H1 (cell line): ENCODE data around the gene CAPN10. TPM values are rescaled to one million over a fixed set of nuclear protein-coding genes. Genes with fewer than 3 reads are reported as not detected.

Source experiments
- CTCF ChIA-PET: fragments of 300-600 bp; sonication (Branson Sonifier 250); formaldehyde crosslinking; loops from one replicate; lab custom pipeline; 2021; ENCODE audit not compliant: partially characterized antibody; lab: Charles Lee
- POLR2A ChIA-PET: fragments of 300-600 bp; sonication (Branson Sonifier 250); formaldehyde crosslinking; loops from one replicate; lab custom pipeline; 2021; ENCODE audit warnings: inconsistent platforms; ENCODE audit not compliant: partially characterized antibody; lab: Charles Lee
- DNase-seq, 2 experiments: peaks; one replicate each; pipeline versions ENCODE4 v3.0.0 to v3.0.0-alpha.2; 2010 to 2022; ENCODE audit warnings: low spot score in 2 of 2, low read depth in 1 of 2, mixed read lengths in 1 of 2
- FAIRE-seq: peaks from 2 replicates; lab custom pipeline; 2011; peaks lifted over from hg19 to GRCh38; lab: Jason Lieb, UNC
- H2AFZ ChIP-seq: 2 replicates; pipeline ENCODE4 v1.8.1; 2012; ENCODE audit warnings: low read length, inconsistent platforms
- H2AK5ac ChIP-seq: 2 replicates; pipeline ENCODE4 v1.6.1; 2013; ENCODE audit warnings: low read depth, low read length
- H2BK120ac ChIP-seq: replicated peaks from 2 replicates; pipeline ENCODE3; 2013; ENCODE audit warnings: low read depth, low read length, inconsistent platforms
- H2BK12ac ChIP-seq: 2 replicates; pipeline ENCODE4 v1.6.1; 2013; ENCODE audit warnings: low read depth, low read length
- H2BK15ac ChIP-seq: 2 replicates; pipeline ENCODE4 v1.6.1; 2013; ENCODE audit warnings: low read length
- H2BK20ac ChIP-seq: 2 replicates; pipeline ENCODE4 v1.6.1; 2013; ENCODE audit warnings: low read length
- H2BK5ac ChIP-seq: 2 replicates; pipeline ENCODE4 v1.6.1; 2013; ENCODE audit warnings: low read depth, low read length
- H3K14ac ChIP-seq: 2 replicates; pipeline ENCODE4 v1.6.1; 2013; ENCODE audit warnings: inconsistent platforms; ENCODE audit not compliant: insufficient read length
- H3K18ac ChIP-seq: 2 replicates; pipeline ENCODE4 v1.6.1; 2013; ENCODE audit warnings: low read length; ENCODE audit errors: extremely low read depth
- H3K23ac ChIP-seq: 2 replicates; pipeline ENCODE4 v1.6.1; 2013; ENCODE audit warnings: inconsistent platforms; ENCODE audit not compliant: insufficient read length
- H3K23me2 ChIP-seq: 2 replicates; pipeline ENCODE4 v1.6.1; 2013; ENCODE audit warnings: low read depth, low read length
- H3K27ac ChIP-seq: 2 replicates; pipeline ENCODE4 v1.6.1; 2011; ENCODE audit warnings: low read depth, low read length, inconsistent platforms
- H3K27me3 ChIP-seq, 4 experiments: replicated peaks in 1 of 4; 1 replicate in 1 of 4; 2 replicates in 3 of 4; pipeline versions ENCODE4 v1.6.1 to v1.8.1; 2011 to 2013; ENCODE audit warnings: low read length in 3 of 4, mild to moderate bottlenecking in 3 of 4, inconsistent platforms in 2 of 4, mixed read lengths in 2 of 4, moderate library complexity in 1 of 4; ENCODE audit not compliant: control insufficient read depth in 3 of 4, insufficient read depth in 3 of 4; ENCODE audit errors: extremely low read depth in 1 of 4
- H3K36me3 ChIP-seq, 4 experiments: 2 replicates each; pipeline versions ENCODE4 v1.6.1 to v1.8.1; 2011 to 2013; ENCODE audit warnings: mild to moderate bottlenecking in 4 of 4, low read length in 3 of 4, moderate library complexity in 2 of 4, control low read depth in 1 of 4, inconsistent platforms in 1 of 4; ENCODE audit not compliant: insufficient read depth in 4 of 4, control insufficient read depth in 2 of 4
- H3K4ac ChIP-seq: replicated peaks from 2 replicates; pipeline ENCODE3; 2013; ENCODE audit warnings: low read length, low read depth, mixed read lengths, inconsistent platforms; ENCODE audit not compliant: insufficient read length
- H3K4me1 ChIP-seq, 4 experiments: replicated peaks in 1 of 4; 1 replicate in 1 of 4; 2 replicates in 3 of 4; pipeline versions ENCODE4 v1.6.1 to v1.8.1; 2011 to 2013; ENCODE audit warnings: low read length in 3 of 4, inconsistent platforms in 2 of 4, mixed read lengths in 1 of 4; ENCODE audit not compliant: insufficient read depth in 4 of 4, control insufficient read depth in 3 of 4
- H3K4me2 ChIP-seq, 2 experiments: 2 replicates each; pipeline versions ENCODE4 v1.6.1 to v1.8.1; 2011 to 2013; ENCODE audit warnings: low read depth in 2 of 2, low read length in 2 of 2, control low read depth in 1 of 2, inconsistent platforms in 1 of 2, mild to moderate bottlenecking in 1 of 2; ENCODE audit not compliant: insufficient read depth in 1 of 2
- H3K4me3 ChIP-seq, 4 experiments: fragments of 200-600, 300-600 bp in 1 of 4; sonication (generic), shearing (Covaris generic), sonication (Bioruptor Twin) in 1 of 4; 2 replicates each; pipeline versions ENCODE4 v1.5.1 to v1.8.1; 2011 to 2016; ENCODE audit warnings: low read length in 4 of 4, low read depth in 3 of 4, control low read depth in 2 of 4, inconsistent platforms in 2 of 4, mild to moderate bottlenecking in 2 of 4, mixed read lengths in 1 of 4, moderate library complexity in 1 of 4; ENCODE audit not compliant: insufficient read depth in 2 of 4; ENCODE audit errors: extremely low read depth in 1 of 4
- H3K56ac ChIP-seq: replicated peaks from 2 replicates; pipeline ENCODE3; 2013; ENCODE audit warnings: low read depth, mild to moderate bottlenecking, mixed read lengths, low read length, inconsistent platforms; ENCODE audit not compliant: insufficient read length
- H3K79me1 ChIP-seq: 2 replicates; pipeline ENCODE4 v1.6.1; 2013; ENCODE audit warnings: low read depth, low read length, control low read depth
- H3K79me2 ChIP-seq, 2 experiments: 2 replicates each; pipeline versions ENCODE4 v1.6.1 to v1.8.1; 2012 to 2013; ENCODE audit warnings: low read length in 2 of 2, mild to moderate bottlenecking in 2 of 2, inconsistent platforms in 1 of 2; ENCODE audit not compliant: insufficient read depth in 2 of 2, control insufficient read depth in 1 of 2
- H3K9ac ChIP-seq, 4 experiments: replicated peaks in 1 of 4; 1 replicate in 1 of 4; 2 replicates in 3 of 4; pipeline versions ENCODE4 v1.6.1 to v1.8.1; 2011 to 2013; ENCODE audit warnings: low read depth in 3 of 4, low read length in 3 of 4, control low read depth in 2 of 4, mild to moderate bottlenecking in 2 of 4, moderate library complexity in 2 of 4, inconsistent platforms in 1 of 4; ENCODE audit errors: extremely low read depth in 1 of 4
- H3K9me3 ChIP-seq, 2 experiments: 2 replicates each; pipeline versions ENCODE4 v1.6.1 to v1.8.1; 2012 to 2013; ENCODE audit warnings: mild to moderate bottlenecking in 2 of 2, moderate library complexity in 2 of 2, control low read depth in 1 of 2, inconsistent platforms in 1 of 2, low read depth in 1 of 2, low read length in 1 of 2, mixed read lengths in 1 of 2; ENCODE audit not compliant: insufficient read depth in 2 of 2
- H4K20me1 ChIP-seq, 2 experiments: replicated peaks in 1 of 2; 2 replicates each; pipeline versions ENCODE3 to v1.8.1; 2011 to 2013; ENCODE audit warnings: inconsistent platforms in 2 of 2, low read length in 2 of 2, mild to moderate bottlenecking in 1 of 2; ENCODE audit not compliant: insufficient read depth in 2 of 2, control insufficient read depth in 1 of 2
- H4K5ac ChIP-seq: 2 replicates; pipeline ENCODE4 v1.6.1; 2013; ENCODE audit warnings: low read length, low read depth, mixed read lengths, inconsistent platforms; ENCODE audit not compliant: insufficient read length
- H4K8ac ChIP-seq: 2 replicates; pipeline ENCODE4 v1.8.0; 2013; ENCODE audit warnings: mild to moderate bottlenecking, moderate library complexity, low read length, inconsistent platforms; ENCODE audit not compliant: insufficient read depth; ENCODE audit errors: extremely low read depth
- H4K91ac ChIP-seq: replicated peaks from 2 replicates; pipeline ENCODE3; 2013; ENCODE audit warnings: low read length, mixed read lengths, inconsistent platforms; ENCODE audit not compliant: insufficient read length
- ASH2L ChIP-seq: fragments of 200-600, 300-600 bp; sonication (generic); IDR thresholded peaks from one replicate; pipeline ENCODE4 v1.7.1; 2017; ENCODE audit warnings: low read length
- BCL11A ChIP-seq, 2 experiments: IDR thresholded peaks; one replicate each; pipeline ENCODE4 v1.6.1; 2011; ENCODE audit warnings: low read depth in 2 of 2, low read length in 2 of 2, mild to moderate bottlenecking in 2 of 2
- GTF2F1 ChIP-seq: IDR thresholded peaks from 2 replicates; pipeline ENCODE4 v1.6.1; 2012; ENCODE audit warnings: low read depth, low read length, improper control_type of control experiment, borderline replicate concordance
- HDAC2 ChIP-seq, 2 experiments: fragments of 300-600 bp in 1 of 2; sonication (generic) in 1 of 2; IDR thresholded peaks; 2 replicates each; pipeline ENCODE4 v1.6.1; 2011 to 2012; ENCODE audit warnings: low read depth in 2 of 2, low read length in 2 of 2, mild to moderate bottlenecking in 2 of 2, moderate library complexity in 2 of 2, borderline replicate concordance in 1 of 2, inconsistent platforms in 1 of 2
- NRF1 ChIP-seq: IDR thresholded peaks from 2 replicates; pipeline ENCODE4 v1.6.1; 2011; ENCODE audit warnings: mild to moderate bottlenecking, low read depth, low read length, improper control_type of control experiment
- RBBP5 ChIP-seq: IDR thresholded peaks from 2 replicates; pipeline ENCODE4 v1.7.1; 2012; ENCODE audit warnings: low read depth, mild to moderate bottlenecking, inconsistent platforms, low read length, moderate library complexity, borderline replicate concordance
- SIRT6 ChIP-seq: IDR thresholded peaks from one replicate; pipeline ENCODE4 v1.7.1; 2012; ENCODE audit warnings: low read length, inconsistent platforms
- TAF7 ChIP-seq: optimal IDR thresholded peaks from 2 replicates; pipeline ENCODE3; 2011; ENCODE audit warnings: low read depth, mild to moderate bottlenecking, inconsistent platforms, low read length, moderate library complexity, borderline replicate concordance
- ZNF274 ChIP-seq: IDR thresholded peaks from 2 replicates; pipeline ENCODE4 v1.7.0; 2012; ENCODE audit warnings: low read length, borderline replicate concordance; ENCODE audit errors: extremely low read depth
- WGBS, 2 experiments: shearing (Covaris generic) in 1 of 2; methylation state at CpG; one replicate each; pipeline versions ENCODE4 v1.1.6 to v1.1.7; 2013 to 2015; ENCODE audit warnings: low lambda C conversion rate in 2 of 2, mixed read lengths in 2 of 2, inconsistent platforms in 1 of 2, low coverage in 1 of 2, missing lambda C conversion rate in 1 of 2; ENCODE audit not compliant: insufficient replicate concordance in 2 of 2, insufficient coverage in 1 of 2, insufficient read length in 1 of 2; ENCODE audit errors: extremely low coverage in 1 of 2, missing lambda C conversion rate in 1 of 2; 5-methylcytosine and 5-hydroxymethylcytosine counted together
- polyA plus RNA-seq, 7 experiments: library from polyadenylated mRNA; depleted of rRNA in 3 of 7; stranded (reverse) in 5 of 7; unstranded in 2 of 7; fragments of >200 nt in 5 of 7; fragments of 200-250 nt in 2 of 7; gene quantifications; 1 replicate in 5 of 7; 2 replicates in 1 of 7; 4 replicates in 1 of 7; pipeline versions ENCODE4 v1.2.1 to v1.2.3, GENCODE V29; 2011 to 2013; ENCODE audit warnings: missing spikeins in 2 of 7, mixed read lengths in 2 of 7
- total RNA-seq: library from RNA; stranded (reverse); fragmentation: NEBNext Ultra II Directional; extraction: Animal tissue kit (Norgen Biotek cat#: 25700); gene quantifications from 2 replicates; pipeline ENCODE4 v1.2.1, GENCODE V29; 2021
- TF ChIP-seq, protein P1 (sequence below), 3 experiments: IDR thresholded peaks; 1 replicate in 2 of 3; 2 replicates in 1 of 3; pipeline versions ENCODE4 v1.5.1 to v1.6.1; 2011; ENCODE audit warnings: low read length in 3 of 3, mild to moderate bottlenecking in 3 of 3, inconsistent platforms in 2 of 3, low read depth in 1 of 3, moderate library complexity in 1 of 3; ENCODE audit not compliant: insufficient read depth in 1 of 3; ENCODE audit errors: control extremely low read depth in 1 of 3

The CAPN10 gene
- total and polyA plus RNA-seq, 2 of the 8 experiments (the other 6 are each of a cell fraction or from before 2014, with no cell fraction given) = 30.7 to 39.8 TPM

GRCh38 chr2:240646900-240647502 lies 60.5 kb downstream of the CAPN10 start:
- Histone ChIP-seq H2BK15ac (no peak overlapping the region), H3K4me3 (no peak overlapping the region), H3K4me2 (no peak overlapping the region), H4K8ac (no peak overlapping the region), H3K36me3 (no peaks in the 10 kb centered on the region), H3K23me2 (no peaks in the 10 kb centered on the region), H3K18ac (no peak overlapping the region), H2AFZ (no peak overlapping the region), H3K23ac (no peak overlapping the region), H2BK5ac (no peak overlapping the region), H2BK120ac (no peak overlapping the region), H3K4ac (no peak overlapping the region), H3K79me1 (no peaks in the 10 kb centered on the region), H3K14ac (no peak overlapping the region), H3K4me1 (peaks cover 0 to 10% (median 6%) of the 10 kb centered on the region in 4 experiments; a peak in 5 of 7 replicates), H2AK5ac (no peak overlapping the region), H4K20me1 (no peaks in the 10 kb centered on the region), H3K9ac (no peak overlapping the region), H4K91ac (no peak overlapping the region), H2BK20ac (no peak overlapping the region), H3K9me3 (no peaks in the 10 kb centered on the region), H4K5ac (no peak overlapping the region), H3K56ac (no peak overlapping the region), H3K27ac (no peak overlapping the region), H3K79me2 (no peaks in the 10 kb centered on the region), H2BK12ac (no peak overlapping the region), H3K27me3 (peaks cover 0 to 4% (median 2%) of the 10 kb centered on the region in 4 experiments; a peak in 3 of 7 replicates)
- peak in 1 of 2 experiments; percentile 46 for DNase-seq
- no peak for FAIRE-seq
- WGBS, 2 experiments = 85% methylated on average over 29 of the region's 30 CpGs; no CpG with 5 or more reads in 1 of the 2 experiments
- ChIA-PET CTCF (interaction anchor here (1.5 to 2.0 kb wide), 3 partner anchors 10 to 43 kb away, joined by 3 to 6 read pairs (median 4); no protein-coding TSS in a partner anchor), POLR2A (no interaction called here)
- no peak for TF ChIP-seq RBBP5
- TF ChIP-seq TAF7 = no peak
- TF ChIP-seq GTF2F1 = no peak
- TF ChIP-seq, protein P1, sequence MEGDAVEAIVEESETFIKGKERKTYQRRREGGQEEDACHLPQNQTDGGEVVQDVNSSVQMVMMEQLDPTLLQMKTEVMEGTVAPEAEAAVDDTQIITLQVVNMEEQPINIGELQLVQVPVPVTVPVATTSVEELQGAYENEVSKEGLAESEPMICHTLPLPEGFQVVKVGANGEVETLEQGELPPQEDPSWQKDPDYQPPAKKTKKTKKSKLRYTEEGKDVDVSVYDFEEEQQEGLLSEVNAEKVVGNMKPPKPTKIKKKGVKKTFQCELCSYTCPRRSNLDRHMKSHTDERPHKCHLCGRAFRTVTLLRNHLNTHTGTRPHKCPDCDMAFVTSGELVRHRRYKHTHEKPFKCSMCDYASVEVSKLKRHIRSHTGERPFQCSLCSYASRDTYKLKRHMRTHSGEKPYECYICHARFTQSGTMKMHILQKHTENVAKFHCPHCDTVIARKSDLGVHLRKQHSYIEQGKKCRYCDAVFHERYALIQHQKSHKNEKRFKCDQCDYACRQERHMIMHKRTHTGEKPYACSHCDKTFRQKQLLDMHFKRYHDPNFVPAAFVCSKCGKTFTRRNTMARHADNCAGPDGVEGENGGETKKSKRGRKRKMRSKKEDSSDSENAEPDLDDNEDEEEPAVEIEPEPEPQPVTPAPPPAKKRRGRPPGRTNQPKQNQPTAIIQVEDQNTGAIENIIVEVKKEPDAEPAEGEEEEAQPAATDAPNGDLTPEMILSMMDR (IDR thresholded peaks at IDR 0.05; ENCODE audit: control extremely low read depth in 1 of 3, insufficient read depth in 1 of 3, low read depth in 1 of 3, low read length in 3 of 3) = no peak
- no peak for TF ChIP-seq NRF1
- no peak for TF ChIP-seq SIRT6
- TF ChIP-seq HDAC2 (IDR thresholded peaks at IDR 0.05; ENCODE audit: borderline replicate concordance in 1 of 2, low read depth in 2 of 2, low read length in 2 of 2) = no peak
- no peak for TF ChIP-seq BCL11A (IDR thresholded peaks at IDR 0.05; ENCODE audit: low read depth in 2 of 2, low read length in 2 of 2)
- no peak for TF ChIP-seq ZNF274
- TF ChIP-seq ASH2L = no peak
